NCI-H2196 (cell line): ENCODE results near the gene ARID3C.

Experiments
- DNase-seq: peaks from one replicate; lab custom pipeline; 2025; ENCODE audit not compliant: unreplicated experiment; lab: John Stamatoyannopoulos, UW

The ARID3C gene

GRCh38 chr9:34577400-34578240, 51.2 kb downstream of the ARID3C start:
- DNase-seq: no peak

GRCh38 chr9:34576597-34577399, 52.1 kb downstream of the ARID3C start:
- no peak for DNase-seq

- DNase-seq: no peak
Measured at GRCh38 chr9:34575862-34576596, 52.8 kb downstream of the ARID3C start.

- DNase-seq: no peak
Measured at GRCh38 chr9:34575241-34575640, 53.6 kb downstream of the ARID3C start.

- no peak for DNase-seq
Measured at GRCh38 chr9:34574571-34574970, 54.3 kb downstream of the ARID3C start.

- no peak for DNase-seq
Measured at GRCh38 chr9:34573599-34574325, 55.1 kb downstream of the ARID3C start.

GRCh38 chr9:34572628-34573027, 56.2 kb downstream of the ARID3C start:
- no peak for DNase-seq

GRCh38 chr9:34572092-34572491, 56.8 kb downstream of the ARID3C start:
- DNase-seq: no peak

- no peak for DNase-seq
Measured at GRCh38 chr9:34571481-34571810, 57.4 kb downstream of the ARID3C start.
